ENCODE measurements around the gene C1S.

DNA sequence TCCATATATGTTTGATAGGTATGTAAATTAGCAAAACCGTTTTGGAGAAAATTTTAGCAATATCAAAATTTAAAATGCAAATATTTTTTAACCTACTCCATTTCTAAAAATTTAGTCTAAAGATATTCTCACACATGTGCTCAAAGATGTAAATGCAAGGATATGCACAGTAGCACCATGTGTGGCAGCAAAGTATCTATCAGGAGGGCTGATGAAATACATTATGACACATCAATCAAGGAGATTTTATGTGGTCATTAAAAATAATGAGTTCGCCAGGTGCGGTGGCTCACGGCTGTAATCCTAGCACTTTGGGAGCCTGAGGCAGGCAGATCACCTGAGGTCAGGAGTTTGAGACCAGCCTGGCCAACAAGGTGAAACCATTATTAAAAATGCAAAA lies 39.7 kb downstream of the C1S start:
- TF ChIP-seq, protein P1, sequence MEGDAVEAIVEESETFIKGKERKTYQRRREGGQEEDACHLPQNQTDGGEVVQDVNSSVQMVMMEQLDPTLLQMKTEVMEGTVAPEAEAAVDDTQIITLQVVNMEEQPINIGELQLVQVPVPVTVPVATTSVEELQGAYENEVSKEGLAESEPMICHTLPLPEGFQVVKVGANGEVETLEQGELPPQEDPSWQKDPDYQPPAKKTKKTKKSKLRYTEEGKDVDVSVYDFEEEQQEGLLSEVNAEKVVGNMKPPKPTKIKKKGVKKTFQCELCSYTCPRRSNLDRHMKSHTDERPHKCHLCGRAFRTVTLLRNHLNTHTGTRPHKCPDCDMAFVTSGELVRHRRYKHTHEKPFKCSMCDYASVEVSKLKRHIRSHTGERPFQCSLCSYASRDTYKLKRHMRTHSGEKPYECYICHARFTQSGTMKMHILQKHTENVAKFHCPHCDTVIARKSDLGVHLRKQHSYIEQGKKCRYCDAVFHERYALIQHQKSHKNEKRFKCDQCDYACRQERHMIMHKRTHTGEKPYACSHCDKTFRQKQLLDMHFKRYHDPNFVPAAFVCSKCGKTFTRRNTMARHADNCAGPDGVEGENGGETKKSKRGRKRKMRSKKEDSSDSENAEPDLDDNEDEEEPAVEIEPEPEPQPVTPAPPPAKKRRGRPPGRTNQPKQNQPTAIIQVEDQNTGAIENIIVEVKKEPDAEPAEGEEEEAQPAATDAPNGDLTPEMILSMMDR (IDR thresholded peaks at IDR 0.05 in 4 of 5, conservative IDR thresholded peaks at IDR 0.05 in 1 of 5), result no peak
- TF ChIP-seq POLR2A (IDR thresholded peaks at IDR 0.05), result no peak

Data from gastrocnemius medialis (tissue), 4 donors.